ENCODE measurements around the gene IPO5.

Gene IPO5

DNA sequence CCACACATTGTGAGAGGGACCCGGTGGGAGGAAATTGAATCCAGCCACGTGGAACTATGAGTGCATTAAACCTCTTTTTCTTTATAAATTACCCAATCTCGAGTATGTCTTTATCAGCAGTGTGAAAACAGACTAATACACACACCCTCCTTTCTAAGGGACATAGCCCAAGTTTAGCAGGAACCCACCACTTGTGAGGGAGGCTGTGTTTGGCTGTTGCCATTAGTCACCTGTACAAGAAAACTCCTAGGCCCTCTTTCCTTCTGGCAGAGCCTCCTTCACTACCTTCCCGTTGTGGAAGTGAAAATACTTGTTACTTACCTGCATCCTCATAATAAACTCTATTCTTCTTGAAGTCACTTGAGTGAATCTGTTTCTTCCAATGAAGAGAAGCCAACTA lies 113.2 kb downstream of the IPO5 start:
- no peak for DNase-seq

GRCh38 chr13:98068521-98068920 lies 115.0 kb downstream of the IPO5 start:
- no peak for DNase-seq

DNA sequence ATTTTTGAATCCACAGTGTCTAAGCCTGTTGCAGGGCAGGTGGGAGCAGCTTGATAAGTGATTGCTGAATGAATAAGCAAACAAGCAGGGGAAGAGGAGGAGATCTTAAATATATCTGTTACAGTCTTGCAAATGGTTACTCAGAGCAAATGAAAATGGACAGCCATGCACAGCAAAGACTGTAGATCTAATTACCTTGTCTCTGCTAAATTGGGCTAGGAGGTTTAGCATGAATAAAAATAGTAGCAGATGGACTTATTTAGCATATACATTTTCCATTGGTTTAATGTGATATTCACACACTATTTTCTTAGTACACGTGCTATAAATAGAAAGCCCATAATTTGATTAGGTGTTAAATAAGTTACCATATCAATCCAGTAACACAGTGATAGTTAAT lies 116.5 kb downstream of the IPO5 start:
- DNase-seq = no peak

- DNase-seq = no peak
These were observed 117.8 kb downstream of the IPO5 start for GRCh38 chr13:98071316-98071715.

DNA sequence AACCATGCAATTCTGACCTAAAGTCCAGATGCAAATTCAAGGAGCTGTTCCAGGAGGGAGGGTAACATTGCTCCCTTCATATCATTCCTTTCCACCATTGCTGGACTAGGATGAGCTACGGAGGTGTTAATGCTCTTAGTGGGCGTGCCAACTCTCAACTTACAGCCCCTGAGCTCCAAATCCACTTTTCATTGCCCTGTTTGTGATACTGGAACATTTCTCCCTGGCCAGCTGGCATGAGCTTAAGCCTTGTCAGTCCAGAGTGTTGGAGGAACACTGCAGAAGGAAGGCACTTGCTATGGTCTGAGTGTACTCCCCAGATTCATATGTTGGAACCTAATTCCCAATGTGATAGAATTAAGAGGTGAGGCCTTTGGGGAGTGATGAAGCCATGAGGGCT lies 119.0 kb downstream of the IPO5 start:
- no peak for DNase-seq
